Measurements from ENCODE around the gene IQSEC1. TPM values are rescaled to one million over a fixed set of nuclear protein-coding genes. Genes with fewer than 3 reads are reported as not detected.
A peak's percentile ranks its signal among the peaks of the same experiment; 100 is the strongest.

Gene IQSEC1
- total and polyA plus RNA-seq, 4 experiments from 2014 or later, result 11.9 to 82.0 (median 62.3) TPM

- H3K27ac ChIP-seq (ENCODE audit: low read depth, low read length), result no peak overlapping the region
- peaks cover 6% of the 10 kb centered on the region for H3K4me1 ChIP-seq (ENCODE audit: insufficient read depth, low read length)
- Mint-ChIP-seq H3K4me3 (peak overlapping the region in 1 of 8 donors; percentile 60), H3K36me3 (no peaks in the 10 kb centered on the region), H3K27me3 (peaks cover 3 to 9% of the 10 kb centered on the region in 2 donors), H3K4me1 (peaks cover 4 to 6% (median 5%) of the 10 kb centered on the region in 4 donors), H3K9me3 (peaks cover 0 to 2% (median 0%) of the 10 kb centered on the region in 8 donors), H3K27ac (no peak overlapping the region)
- no peak overlapping the region for H3K4me3 ChIP-seq (ENCODE audit: low read length in 2 of 2)
- intact Hi-C loops (cut with micrococcal nuclease), result loop anchor here (1.0 kb wide), 5 partner anchors 254 to 556 kb away; no protein-coding TSS in a partner anchor
- ChIA-PET CTCF (ENCODE audit: partially characterized antibody) (interaction anchor here (0.6 to 5.4 kb wide), 61 partner anchors 8 to 793 kb away, joined by 3 to 93 read pairs (median 4); partner anchors contain the start of genes IQSEC1 and NUP210), POLR2A (ENCODE audit: partially characterized antibody) (interaction anchor here (0.7 to 1.3 kb wide), 5 partner anchors 77 to 369 kb away, joined by 3 to 6 read pairs (median 3); no protein-coding TSS in a partner anchor)
- H3K36me3 ChIP-seq (ENCODE audit: insufficient read depth, low read length), result no peaks in the 10 kb centered on the region
- DNase-seq, result peak; percentile 67 to 77 (median 71)
- H3K27me3 ChIP-seq (ENCODE audit: insufficient read depth, low read length), result no peaks in the 10 kb centered on the region
- no peaks in the 10 kb centered on the region for H3K9me3 ChIP-seq (ENCODE audit: control insufficient read depth in 1 of 2, low read length in 2 of 2)
Observed at GRCh38 chr3:13091898-13092611, 18.8 kb upstream of the IQSEC1 start.

- intact Hi-C loops (cut with micrococcal nuclease), result no loop called here
- Histone ChIP-seq H3K36me3 (ENCODE audit: insufficient read depth, low read length) (no peaks in the 10 kb centered on the region), H3K4me3 (ENCODE audit: low read length in 2 of 2) (no peak overlapping the region), H3K27ac (ENCODE audit: low read depth, low read length) (no peak overlapping the region), H3K9me3 (ENCODE audit: control insufficient read depth in 1 of 2, low read length in 2 of 2) (no peaks in the 10 kb centered on the region), H3K4me1 (ENCODE audit: insufficient read depth, low read length) (peaks cover 6% of the 10 kb centered on the region), H3K27me3 (ENCODE audit: insufficient read depth, low read length) (no peaks in the 10 kb centered on the region)
- POLR2A ChIA-PET (ENCODE audit: partially characterized antibody), result no interaction called here
- no peak overlapping the region for H3K27ac Mint-ChIP-seq
- no peak for DNase-seq
- H3K27me3 Mint-ChIP-seq, result no peaks in the 10 kb centered on the region
- CTCF ChIA-PET (ENCODE audit: partially characterized antibody), result interaction anchor here (5.4 kb wide), 1 partner anchor 561 kb away, joined by 93 read pairs; no protein-coding TSS in a partner anchor
- H3K36me3 Mint-ChIP-seq, result no peaks in the 10 kb centered on the region
- H3K4me3 Mint-ChIP-seq, result no peak overlapping the region
- H3K4me1 Mint-ChIP-seq, result peaks cover 4 to 6% (median 5%) of the 10 kb centered on the region in 4 donors
- peaks cover 0 to 2% (median 0%) of the 10 kb centered on the region in 8 donors for H3K9me3 Mint-ChIP-seq
Observed at GRCh38 chr3:13088028-13089006, 15.1 kb upstream of the IQSEC1 start.

DNA sequence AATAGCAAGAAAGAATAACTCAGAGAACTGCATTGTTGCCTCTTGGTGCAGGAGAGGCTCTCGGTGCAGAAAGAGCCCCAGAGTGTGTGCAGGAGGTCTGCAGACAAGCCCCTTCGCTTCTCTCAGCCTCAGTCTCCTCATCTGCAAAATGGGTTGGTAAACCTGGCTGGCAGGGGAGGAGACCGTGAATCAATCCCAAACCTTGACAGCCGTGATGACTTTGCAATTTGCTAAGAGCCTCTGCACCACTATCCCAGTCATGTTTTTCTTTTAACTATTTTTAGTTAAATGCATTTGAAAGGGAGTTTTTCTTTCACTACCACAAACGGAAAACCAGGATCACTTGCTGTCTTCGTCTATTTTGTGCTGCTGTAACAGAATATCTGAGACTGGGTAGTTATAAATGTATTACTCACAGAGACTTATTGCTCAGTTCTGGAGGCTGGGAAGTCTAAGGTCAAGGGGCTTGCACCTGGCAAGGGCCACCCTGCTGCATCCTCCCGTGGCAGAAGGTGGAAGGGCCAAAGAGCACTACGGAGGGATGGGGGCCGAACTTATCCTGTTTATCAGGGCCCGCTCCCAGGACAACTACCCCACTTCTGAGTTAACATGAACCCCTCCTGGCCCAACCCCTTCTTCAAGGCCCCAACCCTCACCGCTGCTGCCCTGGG, 14.2 kb upstream of the IQSEC1 start:
- Mint-ChIP-seq H3K36me3 (no peaks in the 10 kb centered on the region), H3K27me3 (no peaks in the 10 kb centered on the region), H3K4me1 (peaks cover 4 to 6% (median 5%) of the 10 kb centered on the region in 4 donors), H3K27ac (peak overlapping the region in 1 of 7 donors; percentile 20), H3K9me3 (peaks cover 0 to 2% (median 0%) of the 10 kb centered on the region in 8 donors), H3K4me3 (no peak overlapping the region)
- no peak overlapping the region for H3K27ac ChIP-seq (ENCODE audit: low read depth, low read length)
- no peaks in the 10 kb centered on the region for H3K9me3 ChIP-seq (ENCODE audit: control insufficient read depth in 1 of 2, low read length in 2 of 2)
- intact Hi-C loops (cut with micrococcal nuclease), result no loop called here
- ChIA-PET POLR2A (ENCODE audit: partially characterized antibody) (no interaction called here), CTCF (ENCODE audit: partially characterized antibody) (no interaction called here)
- DNase-seq, result no peak
- H3K4me1 ChIP-seq (ENCODE audit: insufficient read depth, low read length), result peaks cover 6% of the 10 kb centered on the region
- H3K36me3 ChIP-seq (ENCODE audit: insufficient read depth, low read length), result no peaks in the 10 kb centered on the region
- H3K4me3 ChIP-seq (ENCODE audit: low read length in 2 of 2), result no peak overlapping the region
- H3K27me3 ChIP-seq (ENCODE audit: insufficient read depth, low read length), result no peaks in the 10 kb centered on the region

GRCh38 chr3:13086531-13086981, 13.3 kb upstream of the IQSEC1 start:
- DNase-seq, result no peak
- Histone ChIP-seq H3K27ac (ENCODE audit: low read depth, low read length) (no peak overlapping the region), H3K9me3 (ENCODE audit: control insufficient read depth in 1 of 2, low read length in 2 of 2) (no peaks in the 10 kb centered on the region), H3K4me1 (ENCODE audit: insufficient read depth, low read length) (no peaks in the 10 kb centered on the region), H3K27me3 (ENCODE audit: insufficient read depth, low read length) (no peaks in the 10 kb centered on the region), H3K36me3 (ENCODE audit: insufficient read depth, low read length) (no peaks in the 10 kb centered on the region), H3K4me3 (ENCODE audit: low read length in 2 of 2) (no peak overlapping the region)
- ChIA-PET CTCF (ENCODE audit: partially characterized antibody) (no interaction called here), POLR2A (ENCODE audit: partially characterized antibody) (no interaction called here)
- Mint-ChIP-seq H3K4me1 (no peaks in the 10 kb centered on the region), H3K27ac (peak overlapping the region in 5 of 7 donors; percentile 29 to 72 (median 49)), H3K36me3 (no peaks in the 10 kb centered on the region), H3K27me3 (no peaks in the 10 kb centered on the region), H3K4me3 (no peak overlapping the region), H3K9me3 (peaks cover 0 to 2% (median 0%) of the 10 kb centered on the region in 8 donors)
- intact Hi-C loops (cut with micrococcal nuclease), result no loop called here

DNA sequence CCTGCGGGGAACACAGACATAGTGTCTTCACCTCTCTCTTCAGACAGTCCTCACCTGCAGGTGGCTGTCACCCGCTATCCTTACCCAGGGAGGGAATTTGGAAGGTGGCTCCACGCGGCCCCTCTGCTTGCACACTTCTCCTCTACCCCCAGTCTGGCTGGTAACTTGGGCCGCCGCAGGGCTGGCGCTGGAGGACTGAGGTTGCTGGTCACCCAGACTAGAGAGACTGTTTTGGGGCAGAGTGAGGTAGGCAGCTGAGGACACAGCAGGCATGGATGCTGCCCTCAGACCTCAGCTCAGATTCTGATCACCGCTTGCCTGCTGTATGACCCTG, 12.6 kb upstream of the IQSEC1 start:
- H3K4me3 Mint-ChIP-seq, result no peak overlapping the region
- no peak overlapping the region for H3K27ac Mint-ChIP-seq
- Histone ChIP-seq H3K4me3 (ENCODE audit: low read length in 2 of 2) (no peak overlapping the region), H3K36me3 (ENCODE audit: insufficient read depth, low read length) (no peaks in the 10 kb centered on the region), H3K27me3 (ENCODE audit: insufficient read depth, low read length) (no peaks in the 10 kb centered on the region), H3K27ac (ENCODE audit: low read depth, low read length) (no peak overlapping the region), H3K4me1 (ENCODE audit: insufficient read depth, low read length) (no peaks in the 10 kb centered on the region), H3K9me3 (ENCODE audit: control insufficient read depth in 1 of 2, low read length in 2 of 2) (no peaks in the 10 kb centered on the region)
- H3K9me3 Mint-ChIP-seq, result no peaks in the 10 kb centered on the region
- no peaks in the 10 kb centered on the region for H3K27me3 Mint-ChIP-seq
- H3K4me1 Mint-ChIP-seq, result no peaks in the 10 kb centered on the region
- ChIA-PET CTCF (ENCODE audit: partially characterized antibody) (no interaction called here), POLR2A (ENCODE audit: partially characterized antibody) (no interaction called here)
- intact Hi-C loops (cut with micrococcal nuclease), result no loop called here
- no peaks in the 10 kb centered on the region for H3K36me3 Mint-ChIP-seq
- DNase-seq, result no peak

GRCh38 chr3:13085081-13085845, 12.0 kb upstream of the IQSEC1 start:
- H3K4me3 ChIP-seq (ENCODE audit: low read length in 2 of 2), result no peak overlapping the region
- no peaks in the 10 kb centered on the region for H3K9me3 ChIP-seq (ENCODE audit: control insufficient read depth in 1 of 2, low read length in 2 of 2)
- H3K9me3 Mint-ChIP-seq, result no peaks in the 10 kb centered on the region
- H3K4me3 Mint-ChIP-seq, result no peak overlapping the region
- H3K27me3 Mint-ChIP-seq, result no peaks in the 10 kb centered on the region
- DNase-seq, result no peak
- POLR2A ChIA-PET (ENCODE audit: partially characterized antibody), result no interaction called here
- no peaks in the 10 kb centered on the region for H3K4me1 Mint-ChIP-seq
- H3K27ac ChIP-seq (ENCODE audit: low read depth, low read length), result no peak overlapping the region
- no peaks in the 10 kb centered on the region for H3K27me3 ChIP-seq (ENCODE audit: insufficient read depth, low read length)
- CTCF ChIA-PET (ENCODE audit: partially characterized antibody), result interaction anchor here (5.3 kb wide), 1 partner anchor 7 kb away, joined by 38 read pairs; no protein-coding TSS in a partner anchor
- peak overlapping the region in 1 of 7 donors; percentile 60 for H3K27ac Mint-ChIP-seq
- H3K36me3 ChIP-seq (ENCODE audit: insufficient read depth, low read length), result no peaks in the 10 kb centered on the region
- no peaks in the 10 kb centered on the region for H3K36me3 Mint-ChIP-seq
- no peaks in the 10 kb centered on the region for H3K4me1 ChIP-seq (ENCODE audit: insufficient read depth, low read length)
- intact Hi-C loops (cut with micrococcal nuclease), result no loop called here

All from CD4-positive, alpha-beta memory T cell (primary cell).